ENCODE measurements around the gene CADM2. TPM values are rescaled to one million over a fixed set of nuclear protein-coding genes. Genes with fewer than 3 reads are reported as not detected.

The CADM2 gene
- total RNA-seq, 1 donor from 2014 or later = 3.3 TPM

DNA sequence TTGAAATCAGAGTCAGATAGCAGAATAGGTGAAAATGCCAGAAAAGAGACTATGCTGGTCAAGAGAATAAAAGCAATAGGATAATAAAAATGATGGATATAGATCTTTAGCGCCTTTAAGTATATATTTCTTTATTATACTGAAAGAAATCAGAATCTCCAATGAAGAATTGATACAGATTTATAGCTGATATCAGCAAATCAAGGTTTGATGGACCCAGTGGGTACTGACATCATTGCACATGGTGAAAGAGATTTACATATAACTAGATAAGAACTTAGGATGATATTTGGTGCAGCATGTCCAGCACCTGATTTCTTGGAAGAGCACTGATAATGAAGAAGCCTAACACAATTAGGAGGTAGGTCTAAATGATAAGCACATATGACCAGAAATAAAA, 18.2 kb downstream of the CADM2 start:
- DNase-seq (ENCODE audit: low spot score in 2 of 2, unreplicated experiment in 2 of 2) = no peak
- no peaks in the 10 kb centered on the region for H3K9me3 Mint-ChIP-seq
- H3K36me3 Mint-ChIP-seq = no peaks in the 10 kb centered on the region
- TF ChIP-seq, protein P1, sequence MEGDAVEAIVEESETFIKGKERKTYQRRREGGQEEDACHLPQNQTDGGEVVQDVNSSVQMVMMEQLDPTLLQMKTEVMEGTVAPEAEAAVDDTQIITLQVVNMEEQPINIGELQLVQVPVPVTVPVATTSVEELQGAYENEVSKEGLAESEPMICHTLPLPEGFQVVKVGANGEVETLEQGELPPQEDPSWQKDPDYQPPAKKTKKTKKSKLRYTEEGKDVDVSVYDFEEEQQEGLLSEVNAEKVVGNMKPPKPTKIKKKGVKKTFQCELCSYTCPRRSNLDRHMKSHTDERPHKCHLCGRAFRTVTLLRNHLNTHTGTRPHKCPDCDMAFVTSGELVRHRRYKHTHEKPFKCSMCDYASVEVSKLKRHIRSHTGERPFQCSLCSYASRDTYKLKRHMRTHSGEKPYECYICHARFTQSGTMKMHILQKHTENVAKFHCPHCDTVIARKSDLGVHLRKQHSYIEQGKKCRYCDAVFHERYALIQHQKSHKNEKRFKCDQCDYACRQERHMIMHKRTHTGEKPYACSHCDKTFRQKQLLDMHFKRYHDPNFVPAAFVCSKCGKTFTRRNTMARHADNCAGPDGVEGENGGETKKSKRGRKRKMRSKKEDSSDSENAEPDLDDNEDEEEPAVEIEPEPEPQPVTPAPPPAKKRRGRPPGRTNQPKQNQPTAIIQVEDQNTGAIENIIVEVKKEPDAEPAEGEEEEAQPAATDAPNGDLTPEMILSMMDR (IDR thresholded peaks at IDR 0.05; ENCODE audit: unreplicated experiment) = no peak
- H3K4me1 Mint-ChIP-seq = no peaks in the 10 kb centered on the region
- H3K4me3 Mint-ChIP-seq = no peak overlapping the region
- peaks cover 6% of the 10 kb centered on the region for H3K27me3 Mint-ChIP-seq (ENCODE audit: low read depth)
- no peak overlapping the region for H3K27ac Mint-ChIP-seq

DNA sequence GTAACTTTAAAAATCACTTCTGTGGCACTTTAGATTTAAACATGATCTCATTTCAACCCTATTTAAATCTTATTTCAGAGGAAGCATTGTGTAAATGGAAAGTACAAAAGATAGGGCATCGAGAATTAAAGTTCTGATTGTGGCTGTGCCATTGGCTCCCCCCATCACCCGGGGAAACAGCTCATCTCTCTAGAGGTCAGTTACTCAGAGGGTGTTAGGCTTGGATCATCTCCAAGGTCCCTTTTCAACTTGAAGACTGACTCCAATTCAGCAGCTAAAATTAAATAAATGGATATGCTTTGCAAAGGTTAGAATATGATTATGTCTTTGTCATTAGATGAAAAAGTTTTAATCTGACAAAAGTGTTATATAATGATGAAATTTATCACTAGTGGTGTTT, 20.1 kb downstream of the CADM2 start:
- no peaks in the 10 kb centered on the region for H3K9me3 Mint-ChIP-seq

DNA sequence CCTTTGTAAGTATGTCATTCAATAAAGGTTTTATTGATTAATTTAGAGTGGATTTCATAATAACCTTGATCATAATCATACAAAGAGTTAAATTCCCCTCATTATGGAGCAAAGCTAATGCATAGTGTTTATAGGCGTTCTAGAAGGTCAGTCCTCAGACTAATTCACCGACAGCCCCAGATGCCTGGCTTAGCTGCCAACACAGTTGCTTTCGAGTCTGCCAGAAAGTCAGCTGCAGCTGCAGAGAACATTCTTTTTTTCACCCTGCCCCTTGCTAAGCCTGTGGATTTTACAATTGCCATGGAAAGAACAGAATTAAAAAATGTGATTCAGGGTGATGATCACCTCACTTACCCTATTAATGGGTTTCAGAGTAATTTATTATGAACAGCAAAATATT, 21.2 kb downstream of the CADM2 start:
- H3K4me3 Mint-ChIP-seq = no peak overlapping the region
- DNase-seq (ENCODE audit: low spot score in 2 of 2, unreplicated experiment in 2 of 2) = no peak
- TF ChIP-seq, protein P1 (IDR thresholded peaks at IDR 0.05; ENCODE audit: unreplicated experiment) = no peak
- H3K27me3 Mint-ChIP-seq (ENCODE audit: low read depth) = peaks cover 6% of the 10 kb centered on the region
- no peaks in the 10 kb centered on the region for H3K9me3 Mint-ChIP-seq
- no peaks in the 10 kb centered on the region for H3K4me1 Mint-ChIP-seq
- H3K27ac Mint-ChIP-seq = no peak overlapping the region
- no peaks in the 10 kb centered on the region for H3K36me3 Mint-ChIP-seq

More for the DNA sequence above, 20.1 kb downstream of the CADM2 start:
- Mint-ChIP-seq H3K27me3 (ENCODE audit: low read depth) (peaks cover 6% of the 10 kb centered on the region), H3K27ac (no peak overlapping the region), H3K36me3 (no peaks in the 10 kb centered on the region), H3K4me1 (no peaks in the 10 kb centered on the region), H3K4me3 (no peak overlapping the region)
- no peak for DNase-seq (ENCODE audit: low spot score in 2 of 2, unreplicated experiment in 2 of 2)
- TF ChIP-seq, protein P1 (IDR thresholded peaks at IDR 0.05; ENCODE audit: unreplicated experiment) = no peak

DNA sequence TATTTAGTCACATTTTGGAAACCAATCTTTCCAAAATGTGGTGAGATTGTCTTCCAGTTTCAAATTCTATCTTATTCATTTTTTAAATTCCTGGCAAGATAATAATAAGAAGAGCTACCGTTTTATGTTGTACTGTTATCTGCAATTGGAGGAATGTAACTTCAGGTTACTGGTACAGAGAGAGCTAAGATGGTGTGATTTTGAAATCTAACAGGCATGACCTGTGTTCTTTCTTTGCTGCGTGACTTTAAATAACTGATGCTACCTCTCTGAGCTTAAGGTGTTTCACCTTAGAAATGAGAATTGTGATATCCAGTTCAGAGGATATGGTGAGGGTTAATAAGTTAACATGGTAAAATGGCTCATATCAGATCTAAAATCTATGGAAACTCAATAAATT, 21.7 kb downstream of the CADM2 start:
- DNase-seq (ENCODE audit: low spot score in 2 of 2, unreplicated experiment in 2 of 2) = no peak
- Mint-ChIP-seq H3K9me3 (no peaks in the 10 kb centered on the region), H3K4me1 (no peaks in the 10 kb centered on the region), H3K27ac (no peak overlapping the region), H3K27me3 (ENCODE audit: low read depth) (peaks cover 6% of the 10 kb centered on the region), H3K4me3 (no peak overlapping the region), H3K36me3 (no peaks in the 10 kb centered on the region)
- TF ChIP-seq, protein P1 (IDR thresholded peaks at IDR 0.05; ENCODE audit: unreplicated experiment) = no peak

DNA sequence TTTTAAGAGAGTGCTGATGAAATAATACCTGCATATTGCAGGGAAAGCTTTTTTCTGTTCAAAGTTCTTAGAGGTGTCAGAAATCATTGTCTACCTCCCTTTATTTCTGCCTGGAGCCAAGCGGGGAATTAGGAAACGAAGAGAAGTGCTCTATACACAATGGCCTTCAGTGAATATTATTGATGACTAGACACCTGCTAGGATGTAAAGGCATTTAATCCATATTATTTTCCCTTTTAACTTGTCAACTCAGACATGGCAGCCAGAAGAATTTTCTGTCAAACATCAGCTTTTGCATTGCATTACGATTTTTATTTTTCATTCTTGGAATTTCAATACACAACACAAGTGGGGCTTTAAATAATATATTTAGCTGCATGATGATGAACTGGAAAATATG, 24.7 kb downstream of the CADM2 start:
- H3K27me3 Mint-ChIP-seq (ENCODE audit: low read depth) = peaks cover 6% of the 10 kb centered on the region
- H3K36me3 Mint-ChIP-seq = no peaks in the 10 kb centered on the region
- no peak overlapping the region for H3K4me3 Mint-ChIP-seq
- peaks cover 5% of the 10 kb centered on the region for H3K4me1 Mint-ChIP-seq
- no peak for DNase-seq (ENCODE audit: low spot score in 2 of 2, unreplicated experiment in 2 of 2)
- no peaks in the 10 kb centered on the region for H3K9me3 Mint-ChIP-seq
- no peak overlapping the region for H3K27ac Mint-ChIP-seq
- TF ChIP-seq, protein P1 (IDR thresholded peaks at IDR 0.05; ENCODE audit: unreplicated experiment) = no peak

DNA sequence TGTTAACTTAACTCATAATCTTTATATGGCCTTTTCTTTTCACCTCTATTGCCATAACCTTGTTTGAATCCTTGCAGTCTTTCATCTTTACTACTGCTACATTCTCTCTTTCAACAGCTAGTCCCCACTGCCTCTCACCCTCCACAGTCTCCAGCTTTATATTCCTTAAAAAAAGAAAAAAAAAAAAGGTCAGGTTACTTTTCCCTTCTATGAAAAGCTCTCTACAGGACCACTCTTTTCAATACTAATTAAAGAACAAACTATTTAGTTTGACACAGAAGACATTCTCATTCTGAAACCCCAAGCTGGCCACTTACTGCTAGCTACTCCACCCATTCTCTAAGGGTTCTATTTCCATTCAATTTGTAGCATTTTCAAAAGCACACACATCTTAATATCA, 25.6 kb downstream of the CADM2 start:
- DNase-seq (ENCODE audit: low spot score in 2 of 2, unreplicated experiment in 2 of 2) = no peak
- H3K4me3 Mint-ChIP-seq = no peak overlapping the region
- TF ChIP-seq, protein P1 (IDR thresholded peaks at IDR 0.05; ENCODE audit: unreplicated experiment) = no peak
- H3K36me3 Mint-ChIP-seq = no peaks in the 10 kb centered on the region
- H3K4me1 Mint-ChIP-seq = peaks cover 5% of the 10 kb centered on the region
- no peaks in the 10 kb centered on the region for H3K9me3 Mint-ChIP-seq
- no peak overlapping the region for H3K27ac Mint-ChIP-seq
- peaks cover 6% of the 10 kb centered on the region for H3K27me3 Mint-ChIP-seq (ENCODE audit: low read depth)
